ENCODE results near the gene SPAG17.

The SPAG17 gene

DNA sequence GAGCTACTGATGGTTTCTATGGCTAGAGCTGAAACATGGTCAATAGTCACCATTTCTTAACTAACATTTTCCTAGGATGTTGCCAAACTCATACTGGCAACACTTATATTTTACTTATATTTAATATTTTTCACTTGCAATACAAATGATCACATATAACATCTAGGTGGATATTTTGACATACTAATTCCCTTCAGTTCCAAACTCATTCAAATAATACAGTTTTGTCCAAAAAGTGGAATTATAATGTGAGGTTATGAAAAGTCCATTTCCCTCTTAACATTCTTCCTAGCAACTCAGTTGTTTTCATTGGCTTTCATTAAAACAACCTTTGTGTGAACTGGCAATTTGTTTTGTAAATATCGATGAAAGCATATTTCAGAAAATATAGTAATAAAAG is 16.0 kb downstream of the SPAG17 start:
- no peak overlapping the region for H3K9ac ChIP-seq (ENCODE audit: low read length)
- no peak overlapping the region for H2AFZ ChIP-seq (ENCODE audit: low read depth, low read length, severe bottlenecking)
- no peaks in the 10 kb centered on the region for H3F3A ChIP-seq (ENCODE audit: insufficient read depth)
- TF ChIP-seq, protein P1, sequence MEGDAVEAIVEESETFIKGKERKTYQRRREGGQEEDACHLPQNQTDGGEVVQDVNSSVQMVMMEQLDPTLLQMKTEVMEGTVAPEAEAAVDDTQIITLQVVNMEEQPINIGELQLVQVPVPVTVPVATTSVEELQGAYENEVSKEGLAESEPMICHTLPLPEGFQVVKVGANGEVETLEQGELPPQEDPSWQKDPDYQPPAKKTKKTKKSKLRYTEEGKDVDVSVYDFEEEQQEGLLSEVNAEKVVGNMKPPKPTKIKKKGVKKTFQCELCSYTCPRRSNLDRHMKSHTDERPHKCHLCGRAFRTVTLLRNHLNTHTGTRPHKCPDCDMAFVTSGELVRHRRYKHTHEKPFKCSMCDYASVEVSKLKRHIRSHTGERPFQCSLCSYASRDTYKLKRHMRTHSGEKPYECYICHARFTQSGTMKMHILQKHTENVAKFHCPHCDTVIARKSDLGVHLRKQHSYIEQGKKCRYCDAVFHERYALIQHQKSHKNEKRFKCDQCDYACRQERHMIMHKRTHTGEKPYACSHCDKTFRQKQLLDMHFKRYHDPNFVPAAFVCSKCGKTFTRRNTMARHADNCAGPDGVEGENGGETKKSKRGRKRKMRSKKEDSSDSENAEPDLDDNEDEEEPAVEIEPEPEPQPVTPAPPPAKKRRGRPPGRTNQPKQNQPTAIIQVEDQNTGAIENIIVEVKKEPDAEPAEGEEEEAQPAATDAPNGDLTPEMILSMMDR (IDR thresholded peaks at IDR 0.05; ENCODE audit: insufficient read depth, low read length, poor library complexity, severe bottlenecking) = no peak
- TF ChIP-seq EZH2phosphoT487 (conservative IDR thresholded peaks at IDR 0.05; ENCODE audit: low read length) = no peak
- no peak overlapping the region for H3K4me3 ChIP-seq (ENCODE audit: insufficient read depth, low read length, poor library complexity, severe bottlenecking)
- no peaks in the 10 kb centered on the region for H3K27me3 ChIP-seq (ENCODE audit: low read length)
- no peaks in the 10 kb centered on the region for H4K20me1 ChIP-seq (ENCODE audit: low read depth, low read length)
- H3K4me2 ChIP-seq (ENCODE audit: low read depth, low read length, poor library complexity, severe bottlenecking) = no peak overlapping the region
- H3K27ac ChIP-seq (ENCODE audit: low read depth, low read length) = no peak overlapping the region
- no peaks in the 10 kb centered on the region for H3K79me2 ChIP-seq (ENCODE audit: insufficient read depth, low read length)
- no peaks in the 10 kb centered on the region for H3K9me2 ChIP-seq (replicated peaks; ENCODE audit: insufficient read depth, low read length)
- H3K36me3 ChIP-seq (ENCODE audit: low read length) = no peaks in the 10 kb centered on the region
- no peaks in the 10 kb centered on the region for H3K9me3 ChIP-seq (ENCODE audit: insufficient read depth, low read length)

DNA sequence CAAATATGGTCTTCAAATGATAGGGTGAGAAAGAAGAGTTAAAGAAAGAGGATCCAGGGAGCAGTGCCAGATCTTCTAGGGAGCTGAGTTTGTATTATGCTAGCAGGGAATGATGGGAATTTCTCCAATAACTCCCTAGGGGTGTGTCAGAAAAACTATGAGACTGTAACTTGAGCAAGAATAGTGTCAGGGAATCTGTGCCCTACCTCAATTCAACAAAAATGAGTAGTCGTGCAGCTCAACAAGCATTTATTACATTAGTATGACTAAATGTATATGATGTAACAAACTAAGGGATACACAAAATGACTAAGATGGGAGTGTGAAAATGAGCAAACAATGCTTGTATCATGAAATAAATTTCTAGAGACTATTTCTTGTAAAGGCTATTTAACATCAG is 24.2 kb downstream of the SPAG17 start:
- Histone ChIP-seq H3K79me2 (ENCODE audit: insufficient read depth, low read length) (no peaks in the 10 kb centered on the region), H3K27me3 (ENCODE audit: low read length) (no peaks in the 10 kb centered on the region), H3K9me3 (ENCODE audit: insufficient read depth, low read length) (no peaks in the 10 kb centered on the region), H3F3A (ENCODE audit: insufficient read depth) (no peaks in the 10 kb centered on the region), H3K36me3 (ENCODE audit: low read length) (no peaks in the 10 kb centered on the region), H2AFZ (ENCODE audit: low read depth, low read length, severe bottlenecking) (no peak overlapping the region), H3K4me2 (ENCODE audit: low read depth, low read length, poor library complexity, severe bottlenecking) (no peak overlapping the region), H3K9me2 (replicated peaks; ENCODE audit: insufficient read depth, low read length) (no peaks in the 10 kb centered on the region), H3K4me3 (ENCODE audit: insufficient read depth, low read length, poor library complexity, severe bottlenecking) (no peak overlapping the region), H3K9ac (ENCODE audit: low read length) (no peak overlapping the region), H3K27ac (ENCODE audit: low read depth, low read length) (no peak overlapping the region), H4K20me1 (ENCODE audit: low read depth, low read length) (no peaks in the 10 kb centered on the region)
- TF ChIP-seq EZH2phosphoT487 (conservative IDR thresholded peaks at IDR 0.05; ENCODE audit: low read length) = no peak
- TF ChIP-seq, protein P1 (IDR thresholded peaks at IDR 0.05; ENCODE audit: insufficient read depth, low read length, poor library complexity, severe bottlenecking) = no peak

DNA sequence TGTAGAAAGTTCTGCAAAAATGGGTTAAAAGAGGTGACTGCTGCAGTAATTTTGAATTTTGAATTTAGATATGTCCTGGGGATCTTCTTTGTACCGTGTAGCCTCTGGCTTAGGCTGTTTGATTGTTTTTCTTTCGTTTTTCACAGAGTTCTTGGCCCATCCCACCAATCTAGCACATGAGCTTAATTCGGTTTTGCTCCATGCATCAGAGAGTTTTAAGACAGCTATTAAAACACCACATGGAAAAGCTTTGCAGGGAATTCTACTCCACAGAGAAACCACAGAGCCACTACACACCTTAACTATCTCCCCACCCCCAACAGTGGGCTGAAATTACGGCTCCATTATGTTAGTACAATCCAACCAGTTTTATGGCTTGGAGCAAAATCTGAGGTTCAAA is 25.5 kb downstream of the SPAG17 start:
- Histone ChIP-seq H3K4me2 (ENCODE audit: low read depth, low read length, poor library complexity, severe bottlenecking) (no peak overlapping the region), H4K20me1 (ENCODE audit: low read depth, low read length) (no peaks in the 10 kb centered on the region), H3K36me3 (ENCODE audit: low read length) (no peaks in the 10 kb centered on the region), H3K27ac (ENCODE audit: low read depth, low read length) (no peak overlapping the region), H3K9me2 (replicated peaks; ENCODE audit: insufficient read depth, low read length) (no peaks in the 10 kb centered on the region), H2AFZ (ENCODE audit: low read depth, low read length, severe bottlenecking) (no peak overlapping the region), H3K9ac (ENCODE audit: low read length) (no peak overlapping the region), H3K79me2 (ENCODE audit: insufficient read depth, low read length) (no peaks in the 10 kb centered on the region), H3K9me3 (ENCODE audit: insufficient read depth, low read length) (no peaks in the 10 kb centered on the region), H3K4me3 (ENCODE audit: insufficient read depth, low read length, poor library complexity, severe bottlenecking) (no peak overlapping the region), H3K27me3 (ENCODE audit: low read length) (no peaks in the 10 kb centered on the region), H3F3A (ENCODE audit: insufficient read depth) (no peaks in the 10 kb centered on the region)
- TF ChIP-seq, protein P1 (IDR thresholded peaks at IDR 0.05; ENCODE audit: insufficient read depth, low read length, poor library complexity, severe bottlenecking) = no peak
- no peak for TF ChIP-seq EZH2phosphoT487 (conservative IDR thresholded peaks at IDR 0.05; ENCODE audit: low read length)
